GM18517 (cell line): Measurements from ENCODE around the gene HIRIP3.
A peak's percentile ranks its signal among the peaks of the same experiment; 100 is the strongest.
"Not testable (repeated sequence)": the region's sequence is repeated elsewhere in the genome, so short reads cannot be mapped to it uniquely, and the experiment has no call there.

Experiments
- ATAC-seq: cut with Tn5 transposase; IDR thresholded peaks from one replicate; pipeline ENCODE4 v1.9.1; 2021; ENCODE audit warnings: mild to moderate bottlenecking, moderate library complexity; ENCODE audit not compliant: unreplicated experiment

HIRIP3 gene

DNA sequence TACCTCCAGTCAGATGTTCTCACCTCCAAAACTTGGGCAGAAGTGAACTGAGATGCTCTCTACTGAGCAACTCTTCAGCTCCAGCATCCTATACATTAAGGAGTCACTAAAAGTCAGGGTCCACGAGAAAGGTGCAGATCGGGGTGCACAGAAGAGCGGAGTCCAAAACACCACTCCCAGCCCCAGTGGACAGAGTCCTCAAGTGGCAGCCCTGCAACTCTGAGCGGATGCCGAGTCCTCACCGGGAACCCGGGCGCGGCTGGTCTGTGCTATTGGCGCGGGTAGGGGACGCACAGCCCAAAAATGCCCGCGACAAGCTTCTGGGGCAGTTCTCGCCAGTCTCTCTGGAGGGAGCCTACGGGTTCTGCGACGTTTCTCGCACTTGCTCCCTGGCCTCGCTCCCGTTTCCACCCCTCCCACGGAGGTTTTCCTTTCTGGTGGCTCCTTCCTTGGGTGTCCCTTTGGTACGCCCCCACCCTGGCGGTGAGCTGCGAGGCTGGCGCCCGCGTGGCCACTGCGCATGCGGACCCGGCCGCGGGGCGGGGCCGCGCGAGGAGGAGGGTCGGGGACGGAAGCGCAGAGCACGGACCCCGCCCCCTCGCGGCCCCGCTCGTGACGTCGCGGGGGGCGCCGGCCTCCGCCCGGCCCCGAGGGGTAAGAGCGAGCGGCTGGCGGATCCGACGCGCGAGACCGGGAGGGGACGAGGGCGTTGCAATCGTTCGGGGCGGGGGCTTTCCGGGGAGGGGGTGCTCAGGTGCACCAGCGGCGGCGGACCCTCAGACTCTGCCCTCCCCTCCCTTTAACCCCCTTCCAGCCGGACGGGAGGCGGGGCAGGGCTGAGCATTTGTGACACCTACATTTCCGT, 33.7 kb downstream of the HIRIP3 start, which contains the start of gene TMEM219:
TMEM219 (plus strand) TSS at position 601 of the 865 bp plus-strand sequence. CDS start 1,065 bp downstream, outside the sequence.
- peak; percentile 80 for ATAC-seq

DNA sequence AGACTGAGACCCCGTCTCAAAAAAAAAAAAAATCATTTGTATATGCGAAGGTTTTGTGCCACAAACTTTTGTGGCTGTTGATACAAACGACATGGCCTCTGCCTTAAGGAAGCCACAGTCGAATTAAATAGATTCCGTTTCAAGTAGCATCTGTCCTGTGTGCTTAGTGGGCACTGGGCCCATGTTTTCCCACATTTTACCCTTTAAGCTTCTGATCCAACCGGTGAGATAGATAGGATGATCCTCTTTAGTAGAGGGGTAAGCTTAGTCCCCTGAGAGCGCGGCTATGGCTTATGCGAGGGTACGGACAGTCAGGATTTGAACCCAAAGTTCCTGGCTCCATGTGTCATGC, 34.3 kb downstream of the HIRIP3 start:
- ATAC-seq = no peak

DNA sequence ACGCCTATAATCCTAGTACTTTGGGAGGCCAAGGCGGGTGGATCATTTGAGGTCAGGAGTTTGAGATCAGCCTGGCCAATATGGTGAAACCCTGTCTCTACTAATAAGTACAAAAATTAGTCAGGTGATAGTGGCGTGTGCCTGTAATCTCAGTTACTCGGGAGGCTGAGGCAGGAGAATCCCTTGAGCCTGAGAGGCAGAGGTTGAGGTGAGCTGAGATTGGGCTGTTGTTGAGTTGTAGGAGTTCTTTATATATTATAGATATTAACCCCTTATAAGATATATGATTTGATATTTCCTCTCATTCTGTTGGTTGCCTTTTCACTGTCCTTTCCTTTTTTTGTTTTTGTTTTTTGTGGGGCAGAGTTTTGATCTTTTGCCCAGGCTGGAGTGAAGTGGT, 35.6 kb downstream of the HIRIP3 start:
- ATAC-seq = not testable (repeated sequence)

DNA sequence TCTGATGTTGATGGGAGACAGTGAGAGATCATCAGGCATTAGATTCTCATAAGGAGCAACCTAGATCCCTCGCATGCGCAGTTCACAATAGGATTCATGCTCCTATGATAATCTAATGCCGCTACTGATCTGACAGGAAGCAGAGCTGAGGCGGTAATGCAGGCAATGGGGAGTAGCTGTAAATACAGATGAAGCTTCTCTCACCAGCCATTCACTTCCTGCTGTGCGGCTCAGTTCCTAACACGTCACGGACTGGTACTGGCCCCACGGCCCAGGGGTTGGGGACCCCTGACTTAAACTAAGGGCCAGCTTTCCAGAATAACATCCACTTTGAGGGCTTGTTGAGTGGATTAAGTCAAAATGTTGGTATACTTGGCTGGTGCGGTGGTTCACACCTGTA, 36.1 kb downstream of the HIRIP3 start:
- ATAC-seq = no peak

DNA sequence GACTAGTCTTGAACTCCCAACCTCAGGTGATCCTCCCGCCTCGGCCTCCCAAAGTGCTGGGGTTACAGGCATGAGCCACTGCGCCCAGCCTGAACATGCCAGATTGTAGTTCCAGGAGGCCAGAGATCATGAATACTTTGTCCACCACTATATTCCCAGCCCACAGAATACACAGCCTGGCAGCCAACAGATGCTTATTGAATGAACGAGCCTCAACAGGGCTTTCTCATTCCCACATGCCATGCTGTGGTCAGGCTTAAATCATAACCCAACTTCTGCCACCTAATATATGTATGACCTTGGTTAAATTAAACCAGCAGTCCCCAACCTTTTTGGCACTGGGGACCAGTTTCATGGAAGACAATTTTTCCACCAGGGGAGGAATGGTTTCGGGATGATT, 36.7 kb downstream of the HIRIP3 start:
- no peak for ATAC-seq

DNA sequence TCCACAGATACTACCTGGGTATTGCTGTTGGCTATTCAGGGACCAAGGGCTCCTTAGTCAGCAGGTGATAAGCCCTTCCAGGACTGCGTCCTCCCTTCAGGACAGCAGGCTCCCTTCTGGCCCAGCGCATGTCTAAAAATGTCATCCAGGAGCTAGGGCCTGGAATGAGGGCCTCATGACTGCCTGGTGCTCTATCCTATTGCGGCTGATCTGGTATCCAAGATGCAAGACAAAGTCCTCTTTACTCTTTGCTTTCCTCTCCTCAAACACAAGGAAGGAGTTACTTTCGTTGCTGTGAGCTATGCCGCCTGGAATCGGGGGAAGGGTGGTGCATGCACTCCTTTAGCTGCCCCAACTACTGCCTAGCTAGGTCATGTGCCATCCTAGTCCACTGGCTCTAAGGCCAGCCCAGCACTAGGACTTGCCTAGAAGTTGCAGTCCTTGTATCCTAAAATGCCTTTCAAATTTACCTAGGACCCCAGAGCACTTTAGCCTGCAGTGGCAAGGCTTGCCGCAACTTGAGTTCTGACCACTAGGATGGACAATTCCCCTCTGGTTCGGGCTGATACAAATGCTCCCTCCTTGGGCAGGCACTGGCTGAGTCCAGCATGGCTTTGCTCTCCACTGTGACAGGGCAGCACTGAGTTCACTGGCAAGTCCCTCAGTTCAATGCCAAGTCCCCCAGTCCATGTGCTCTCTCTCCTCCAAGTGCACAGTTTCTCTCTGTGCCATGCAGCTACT, 43.6 kb downstream of the HIRIP3 start:
- no peak for ATAC-seq

DNA sequence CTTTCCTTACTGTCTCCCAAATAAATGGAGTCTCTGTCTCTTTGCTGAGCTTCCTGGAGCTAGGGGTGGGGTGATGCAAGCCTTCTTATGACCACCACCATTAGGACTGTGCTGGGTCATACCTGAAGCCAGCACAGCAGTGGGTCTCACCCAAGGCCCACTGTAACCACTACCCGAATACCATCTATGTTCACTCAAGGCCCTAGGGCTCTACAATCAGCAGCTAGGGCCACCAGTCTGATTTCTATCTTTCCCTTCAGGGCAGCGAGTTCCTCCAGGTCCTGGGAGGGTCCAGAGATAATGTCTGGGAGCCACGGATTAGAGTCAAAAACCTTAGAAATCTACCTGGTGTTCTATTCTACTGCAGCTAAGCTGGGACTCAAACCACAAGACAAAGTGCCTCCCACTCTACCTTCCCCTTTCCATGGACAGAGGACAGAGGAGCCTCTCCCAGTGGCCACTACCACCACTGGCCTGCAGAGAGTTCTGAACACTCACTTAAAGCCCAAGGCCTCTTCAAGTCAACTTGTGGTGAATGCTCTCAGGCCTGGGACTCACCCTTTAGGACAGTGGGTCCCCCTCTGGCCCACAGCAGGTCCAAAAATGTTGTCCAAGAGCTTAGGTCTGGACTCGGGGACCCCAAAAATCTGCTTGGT, 44.5 kb downstream of the HIRIP3 start:
- ATAC-seq = no peak

DNA sequence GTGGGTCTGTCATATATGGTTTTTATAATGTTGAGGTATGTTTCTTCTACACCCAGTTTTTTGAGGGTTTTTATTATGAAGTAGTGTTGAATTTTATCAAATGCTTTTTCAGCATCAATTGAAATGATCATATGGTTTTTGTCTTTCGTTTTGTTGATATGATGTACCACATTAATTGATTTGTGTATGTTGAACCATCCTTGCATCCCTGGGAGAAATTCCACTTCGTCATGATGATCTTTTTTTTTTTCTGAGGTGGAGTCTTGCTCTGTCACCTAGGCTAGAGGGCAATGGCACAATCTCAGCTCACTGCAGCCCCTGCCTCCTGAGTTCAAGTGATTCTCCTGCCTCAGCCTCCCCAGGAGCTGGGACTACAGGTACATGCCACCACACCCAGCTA, 47.5 kb downstream of the HIRIP3 start:
- no peak for ATAC-seq

DNA sequence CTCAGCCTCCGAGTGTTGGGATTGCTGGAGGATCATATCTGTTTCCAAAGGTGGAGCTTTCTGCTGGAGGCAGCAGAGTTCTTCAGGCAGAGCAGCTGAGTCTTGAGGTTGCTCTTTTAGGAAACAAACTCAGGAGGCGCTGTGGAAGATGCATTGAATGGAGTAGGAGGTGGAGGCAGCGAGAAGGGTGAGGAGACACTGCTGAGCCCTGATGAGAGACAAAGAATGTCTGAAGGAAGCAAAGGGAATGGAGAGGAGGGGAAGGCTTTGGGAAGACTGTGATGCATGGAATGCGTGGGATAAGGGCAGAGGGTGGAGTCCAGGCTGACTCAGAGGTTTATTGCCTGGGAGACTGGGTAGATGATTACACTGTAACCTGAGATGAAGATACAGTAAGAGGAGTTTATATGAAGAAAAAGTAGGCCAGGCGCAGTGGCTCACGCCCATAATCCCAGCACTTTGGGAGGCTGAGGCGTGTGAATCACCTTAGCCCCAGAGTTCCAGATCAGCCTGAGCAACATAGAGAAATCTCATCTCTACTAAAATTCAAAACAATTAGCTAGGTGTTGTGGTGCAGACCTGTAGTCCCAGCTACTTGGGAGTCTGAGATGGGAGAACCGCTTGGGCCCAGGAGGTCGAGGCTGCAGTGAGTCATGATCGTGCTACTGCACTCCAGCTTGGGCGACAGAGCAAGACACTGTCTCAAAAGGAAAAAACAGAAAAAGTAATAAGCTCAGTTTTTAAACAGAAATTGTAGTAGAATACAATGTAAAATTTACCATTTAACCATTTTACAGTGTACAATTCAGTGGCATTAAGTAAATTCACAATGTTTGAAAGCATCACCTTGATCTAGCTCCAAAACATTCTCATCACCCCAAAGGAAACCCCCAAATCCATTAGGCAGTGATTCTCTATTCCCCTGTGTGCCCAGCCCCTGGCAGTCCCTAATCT, 51.3 kb downstream of the HIRIP3 start:
- ATAC-seq = no peak
